IPS DF 4.7 (cell line): ENCODE data around the gene PCOLCE2.

Source experiments
- DNase-seq: peaks from one replicate; pipeline ENCODE4 v3.0.0-alpha.2; 2013; ENCODE audit warnings: low spot score; ENCODE audit errors: extremely low read depth

The PCOLCE2 gene

DNA sequence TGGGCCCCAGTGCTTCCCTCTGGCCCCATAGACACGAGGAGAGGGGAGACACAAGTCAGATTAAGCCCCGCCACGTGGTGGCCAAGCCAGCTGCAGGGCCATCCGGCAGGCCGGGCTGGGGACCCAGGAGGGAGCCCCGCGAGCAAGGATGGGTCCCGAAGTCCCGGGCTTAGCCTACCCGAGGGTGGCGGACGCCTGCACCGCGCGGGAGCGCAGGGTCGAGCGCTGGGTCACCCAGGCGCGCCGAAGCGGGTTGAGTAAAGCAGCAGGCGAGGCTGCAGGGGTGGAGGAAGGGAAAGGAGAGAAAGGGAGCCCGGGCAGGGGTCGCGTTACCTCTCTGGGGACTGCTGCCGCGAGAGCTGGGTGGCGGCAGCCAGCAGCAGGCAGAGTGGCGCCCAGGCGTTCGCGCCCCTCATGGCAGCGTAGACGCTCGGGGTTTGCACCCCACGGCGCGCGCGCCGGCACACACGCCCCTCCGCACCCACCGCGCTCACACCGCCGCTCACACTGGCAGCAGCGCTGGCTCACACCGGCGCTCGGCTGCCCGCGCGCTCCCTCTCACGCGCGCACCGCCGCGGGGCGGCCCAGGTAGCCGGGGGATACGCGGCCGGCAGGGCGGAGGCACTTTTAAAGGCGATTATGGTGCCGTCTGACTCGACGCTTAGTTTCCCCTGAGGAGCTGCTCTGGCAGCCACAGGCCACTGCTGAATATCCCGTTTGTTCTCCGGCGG is at the start of gene PCOLCE2:
Gene PCOLCE2 (minus strand): TSS at position 603 of the 731 bp plus-strand sequence. CDS start 187 bp downstream, at position 416.
- no peak for DNase-seq

- no peak for DNase-seq
Measured at GRCh38 chr3:142935963-142936362, 47.1 kb upstream of the PCOLCE2 start.

DNA sequence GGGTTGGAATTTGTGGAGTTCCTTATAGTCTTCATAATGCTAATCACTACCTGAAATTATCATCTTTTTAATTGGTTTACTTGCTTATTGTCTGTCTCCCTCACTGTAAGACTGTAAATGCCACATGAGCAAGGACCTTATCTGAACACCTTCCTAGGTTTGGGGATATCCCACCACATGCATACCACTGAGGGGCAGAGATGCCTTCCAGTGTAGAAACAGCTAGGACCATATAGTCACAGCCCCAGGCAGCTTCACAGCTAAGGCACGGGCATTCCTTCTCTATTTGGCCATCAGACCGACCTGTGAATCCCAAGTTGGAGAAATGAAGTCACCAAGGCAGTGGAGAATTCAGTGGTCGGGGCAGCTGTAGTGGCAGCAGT is 46.0 kb upstream of the PCOLCE2 start:
- no peak for DNase-seq

DNA sequence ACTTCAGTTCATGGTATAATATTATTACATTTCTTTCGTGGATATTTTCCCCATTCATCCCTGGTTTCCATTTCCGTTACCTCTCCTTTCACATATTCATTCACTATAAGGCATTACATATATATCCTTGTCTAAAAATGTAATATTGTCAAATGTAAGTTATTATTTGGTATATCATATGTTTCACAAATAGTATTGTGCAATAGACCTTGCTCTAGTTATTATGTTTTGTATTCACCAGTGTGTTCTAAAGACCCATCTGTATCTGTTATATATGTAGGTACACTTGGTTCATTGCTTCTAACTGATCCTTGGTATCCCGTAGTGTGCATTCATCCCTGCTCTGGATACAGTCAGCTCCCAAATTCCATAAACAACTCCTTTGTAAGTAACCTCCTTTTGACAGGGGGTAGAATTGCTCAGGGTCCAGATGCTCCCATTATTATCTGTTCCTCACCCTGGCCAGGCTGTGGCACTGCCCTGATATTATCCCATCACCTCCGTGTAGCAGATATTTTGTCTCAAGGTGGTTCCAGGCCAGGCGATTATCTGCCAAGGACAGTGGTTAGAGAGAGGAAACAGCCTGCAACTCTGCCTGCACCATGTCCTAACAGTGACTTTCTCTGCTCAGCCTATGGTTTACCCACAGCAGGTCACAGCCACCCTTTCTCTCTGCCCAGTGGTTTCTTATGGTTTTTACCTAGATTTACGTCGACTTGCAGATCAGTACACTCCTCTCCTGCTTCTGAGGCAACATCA is 45.4 kb upstream of the PCOLCE2 start:
- DNase-seq = no peak

DNA sequence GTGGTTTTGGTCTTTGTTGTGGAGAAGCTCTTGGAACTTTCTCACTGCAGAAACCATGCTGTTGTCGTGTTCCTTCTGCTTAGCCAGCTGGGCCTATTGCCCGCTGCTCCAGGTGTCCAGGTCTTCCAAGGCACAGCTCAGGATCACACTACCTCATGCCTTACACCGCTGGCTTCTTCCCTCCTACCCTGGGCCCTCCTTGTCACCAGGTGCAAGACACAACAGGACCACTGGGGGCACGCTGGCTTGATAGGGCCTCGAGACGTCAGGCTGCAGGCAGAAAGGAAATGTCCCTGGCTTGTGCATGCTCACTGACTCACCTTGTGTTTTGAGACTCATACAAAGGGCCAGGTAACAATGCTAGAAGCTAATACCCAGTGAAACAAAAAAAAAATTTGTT is 42.3 kb upstream of the PCOLCE2 start:
- DNase-seq = peak; percentile 51

- no peak for DNase-seq
Measured at GRCh38 chr3:142930463-142930862, 41.6 kb upstream of the PCOLCE2 start.

- no peak for DNase-seq
Measured at GRCh38 chr3:142929890-142930289, 41.0 kb upstream of the PCOLCE2 start.

DNA sequence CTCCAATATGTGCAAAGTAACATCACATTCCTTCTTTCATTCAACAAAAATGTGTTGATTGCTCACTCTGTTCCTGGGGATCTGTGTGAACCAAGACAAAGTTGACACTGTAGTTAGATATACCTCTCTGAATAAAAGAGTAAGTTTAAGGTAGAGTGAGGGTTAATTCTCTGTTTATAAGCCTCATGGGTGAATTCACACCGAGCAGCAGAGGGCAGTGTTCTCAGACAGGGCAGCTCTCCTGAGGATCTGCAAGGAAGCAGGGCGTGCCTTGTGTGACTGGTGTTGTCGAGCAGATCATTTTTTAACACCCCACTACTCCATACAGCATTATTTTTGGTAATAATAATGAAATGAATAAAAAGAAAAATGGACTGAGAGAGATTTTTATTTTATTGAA is 40.2 kb upstream of the PCOLCE2 start:
- no peak for DNase-seq

- DNase-seq = no peak
Measured at GRCh38 chr3:142926368-142926944, 37.6 kb upstream of the PCOLCE2 start.

DNA sequence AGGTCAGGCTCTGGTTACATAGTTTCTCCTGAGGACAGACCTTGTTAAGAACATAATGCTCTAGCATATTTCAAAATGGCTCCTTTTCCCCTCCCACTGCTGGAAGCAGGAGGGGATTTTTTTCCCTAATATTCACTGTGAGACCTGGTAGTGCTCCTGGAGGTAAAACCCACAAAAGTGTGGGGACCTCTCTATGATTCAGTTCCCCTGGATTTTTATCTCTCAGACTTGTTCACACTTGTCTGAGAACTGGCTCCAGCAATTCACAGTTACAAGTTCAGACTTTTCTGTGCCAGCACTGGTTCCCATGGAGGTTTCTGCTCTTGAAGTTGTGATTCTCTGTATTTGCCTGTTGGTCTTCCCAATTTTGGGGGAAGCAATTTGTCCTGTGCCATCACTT is 36.3 kb upstream of the PCOLCE2 start:
- no peak for DNase-seq

DNA sequence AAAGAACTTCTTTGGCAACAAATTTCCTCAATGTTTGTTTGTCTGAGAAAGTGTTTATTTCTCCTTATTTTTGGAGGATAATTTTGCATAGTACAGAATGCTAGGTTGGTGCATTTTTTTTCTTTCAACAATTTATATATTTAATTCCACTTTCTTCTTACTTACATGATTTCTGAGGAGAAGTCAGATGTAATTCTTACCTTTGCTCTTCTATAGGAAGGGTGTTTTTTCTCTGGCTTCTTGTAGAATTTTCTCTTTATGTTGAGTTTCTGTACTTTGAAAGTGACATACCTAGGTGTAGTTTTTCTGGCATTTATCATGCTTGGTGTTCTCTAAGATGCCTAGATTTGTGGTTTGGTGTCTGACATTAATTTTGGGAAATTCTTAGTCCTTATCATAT is 34.8 kb upstream of the PCOLCE2 start:
- no peak for DNase-seq

GRCh38 chr3:142916605-142917004 is 27.7 kb upstream of the PCOLCE2 start:
- DNase-seq = no peak

DNA sequence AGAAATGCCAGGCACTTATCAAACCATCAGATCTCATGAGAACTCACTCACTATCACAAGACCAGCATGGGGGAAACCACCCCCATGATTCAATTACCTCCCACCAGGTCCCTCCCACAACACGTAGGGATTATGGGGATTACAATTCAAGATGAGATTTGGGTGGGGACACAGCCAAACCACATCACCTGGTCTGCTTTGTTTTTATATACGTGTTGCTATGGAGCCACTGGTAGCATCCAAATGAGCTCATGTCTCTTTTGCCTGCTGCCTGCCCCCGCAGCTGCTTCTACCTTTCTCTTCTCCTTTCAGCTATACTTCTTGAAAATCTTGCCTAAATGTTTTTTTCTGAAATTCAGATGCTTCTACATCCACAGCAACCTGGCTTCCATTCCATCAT is 26.8 kb upstream of the PCOLCE2 start:
- no peak for DNase-seq

DNA sequence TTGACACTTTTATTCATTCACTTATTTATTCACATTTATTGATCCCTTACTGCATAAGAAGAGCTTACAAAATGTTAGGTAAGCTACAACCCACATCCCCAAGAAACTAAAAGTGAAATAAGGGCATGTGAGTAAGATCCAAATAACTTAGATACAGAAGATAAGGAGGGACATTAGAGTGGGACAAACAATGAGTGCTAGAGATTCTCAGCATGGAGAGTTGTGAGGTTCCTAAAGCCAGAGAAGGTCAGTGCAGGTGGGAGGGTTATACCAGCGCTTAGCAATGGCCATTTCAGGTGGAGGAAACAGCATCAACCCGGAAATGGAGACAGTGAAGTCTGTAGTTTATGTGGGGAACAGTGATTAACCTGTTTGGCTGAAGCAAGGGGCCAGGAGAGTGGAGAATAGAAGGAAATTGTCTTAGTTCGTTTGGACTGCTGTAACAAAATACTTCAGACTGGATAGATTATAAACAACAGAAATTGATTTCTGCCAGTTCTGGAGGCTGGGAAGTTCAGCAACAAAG is 25.5 kb upstream of the PCOLCE2 start:
- DNase-seq = no peak

GRCh38 chr3:142913432-142913831 is 24.5 kb upstream of the PCOLCE2 start:
- no peak for DNase-seq

DNA sequence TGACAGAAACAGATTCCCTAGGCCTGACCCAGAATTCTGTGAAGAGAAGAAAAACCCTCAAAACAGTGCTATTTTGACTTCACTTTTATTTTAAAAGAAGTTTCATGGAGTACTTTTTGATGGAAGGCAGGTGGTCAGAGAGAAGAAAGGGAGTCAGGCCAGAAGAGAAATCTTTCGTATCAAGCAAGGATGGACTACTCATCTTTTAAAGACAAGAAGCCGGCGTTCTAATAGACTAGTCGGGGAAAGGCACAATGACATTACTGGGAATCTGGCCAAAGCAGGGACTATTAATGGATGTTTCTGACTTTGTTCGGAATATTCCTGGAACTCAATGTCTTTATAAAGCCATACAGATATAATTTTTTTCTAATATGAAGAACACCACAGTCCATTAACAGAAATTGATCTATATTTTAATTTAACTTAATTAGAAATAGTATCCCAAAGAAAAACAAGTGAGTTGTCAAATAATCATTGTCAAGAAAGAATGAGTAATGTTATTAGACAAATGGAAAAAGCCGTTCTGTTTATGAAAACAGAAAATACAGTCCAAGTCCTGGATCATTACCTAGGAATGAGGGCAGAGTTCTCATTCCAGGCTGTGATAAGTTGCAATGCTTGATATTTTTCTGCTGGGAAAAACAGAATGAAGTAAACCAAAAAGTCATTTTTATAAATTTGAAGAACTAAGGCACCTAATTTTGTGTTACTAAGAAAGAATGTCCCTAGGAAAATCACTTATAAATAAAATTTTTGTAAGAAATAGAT is 23.7 kb upstream of the PCOLCE2 start:
- no peak for DNase-seq

- DNase-seq = no peak
Measured at GRCh38 chr3:142910280-142910679, 21.4 kb upstream of the PCOLCE2 start.

- DNase-seq = no peak
Measured at GRCh38 chr3:142909282-142909681, 20.4 kb upstream of the PCOLCE2 start.

DNA sequence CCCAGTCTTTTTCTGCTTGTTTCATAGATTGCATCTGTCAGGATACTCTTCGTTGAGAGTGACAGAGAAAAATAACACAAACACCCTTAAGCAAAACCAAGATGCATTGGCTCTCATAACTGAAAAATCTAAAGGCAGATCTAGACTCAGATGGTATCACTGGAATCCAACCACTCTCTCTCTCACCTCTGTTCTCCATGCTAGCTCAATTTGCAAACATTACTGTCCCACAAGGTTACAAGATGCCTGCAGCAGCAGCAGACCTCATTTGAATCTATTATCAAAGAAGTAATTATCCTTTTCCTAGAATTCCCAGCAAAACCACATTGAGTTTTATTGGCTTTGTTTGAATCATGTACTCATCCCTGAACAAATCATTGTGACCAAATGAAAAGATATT is 19.1 kb upstream of the PCOLCE2 start:
- DNase-seq = no peak

DNA sequence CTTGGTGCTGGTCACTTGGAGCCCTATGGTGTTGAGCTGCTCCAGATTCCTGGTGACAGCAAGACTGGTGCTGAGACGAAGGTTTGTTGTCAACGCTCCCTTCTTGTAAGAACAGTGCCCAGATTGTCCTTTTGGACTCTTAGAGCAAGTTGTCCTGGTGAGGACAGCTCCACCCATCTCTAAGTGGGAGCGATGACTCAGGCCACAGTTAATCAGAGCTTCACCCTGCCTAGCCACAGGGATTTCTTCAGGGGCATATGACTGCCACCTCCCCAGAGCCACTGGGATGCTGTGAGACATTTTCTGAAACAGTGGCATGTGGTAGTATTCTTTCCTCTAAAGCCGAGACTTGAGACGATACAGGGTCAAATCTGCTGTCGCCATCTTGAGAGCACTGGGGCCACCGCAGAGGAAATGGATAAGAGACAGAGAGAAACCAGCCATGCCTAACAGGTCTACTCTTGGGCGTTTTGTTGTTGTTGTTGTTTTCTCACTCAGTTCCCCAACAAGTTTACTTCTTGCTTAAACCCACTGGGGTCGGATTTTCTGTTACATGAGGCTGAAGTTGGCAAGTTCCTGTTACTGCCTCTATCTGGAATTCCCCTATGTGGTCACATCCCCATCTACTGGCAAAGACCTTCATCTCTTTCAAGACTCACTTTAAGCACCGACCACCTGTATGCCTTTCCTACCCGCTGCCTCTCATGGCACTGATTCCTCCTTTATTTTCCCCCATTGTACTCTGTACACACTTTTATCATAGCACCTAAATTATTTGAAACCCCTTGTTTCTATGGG is 16.0 kb upstream of the PCOLCE2 start:
- DNase-seq = peak; percentile 38

DNA sequence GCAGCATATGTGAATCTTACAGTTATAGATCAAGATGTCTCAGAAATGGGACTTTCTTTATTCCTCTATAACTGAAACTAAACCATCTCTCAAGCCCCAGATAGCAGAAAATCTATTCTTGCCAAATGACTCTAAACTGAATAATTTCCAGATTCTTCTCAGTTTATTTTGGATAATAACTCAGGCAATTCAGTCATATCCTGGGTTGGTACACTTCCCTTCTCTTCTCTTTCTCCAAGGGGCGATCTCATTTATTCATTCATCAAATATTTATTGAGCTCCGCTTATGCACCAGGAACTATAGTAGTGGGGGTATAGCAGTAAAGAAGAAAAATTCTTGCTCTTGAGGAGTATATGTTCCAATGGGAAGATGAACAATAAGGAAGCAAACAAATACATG is 13.5 kb upstream of the PCOLCE2 start:
- DNase-seq = no peak
